Activated CD4-positive, alpha-beta T cell treated with anti-CD3 and anti-CD28 coated beads, Interleukin-2, amount 10 ng/mL, durations not matched to agents 7 days and 5 days (primary cell): ENCODE measurements around the gene JUNB. TPM values are rescaled to one million over a fixed set of nuclear protein-coding genes. Genes with fewer than 3 reads are reported as not detected.
A peak's percentile ranks its signal among the peaks of the same experiment; 100 is the strongest.

ENCODE experiments used
- CTCF ChIA-PET: fragments of 350-600 bp; sonication (Branson Sonifier 250); formaldehyde crosslinking; loops from one replicate; lab custom pipeline; 2021; ENCODE audit warnings: antibody characterized with exemption; lab: Charles Lee
- POLR2A ChIA-PET: fragments of 350-600 bp; sonication (Branson Sonifier 250); formaldehyde crosslinking; loops from one replicate; lab custom pipeline; 2021; ENCODE audit warnings: antibody characterized with exemption; lab: Charles Lee
- DNase-seq: peaks from one replicate; pipeline ENCODE4 v3.0.0-alpha.2; 2020
- H3K27ac Mint-ChIP-seq: one replicate; pipeline ENCODE4 v1.8.0; 2021; ENCODE audit warnings: mild to moderate bottlenecking, moderate library complexity, mixed read lengths
- H3K27me3 Mint-ChIP-seq: one replicate; pipeline ENCODE4 v1.8.0; 2021; ENCODE audit warnings: mixed read lengths
- H3K36me3 Mint-ChIP-seq: one replicate; pipeline ENCODE4 v1.8.0; 2021; ENCODE audit warnings: low read depth, mixed read lengths
- H3K4me1 Mint-ChIP-seq: one replicate; pipeline ENCODE4 v1.8.0; 2021; ENCODE audit warnings: mixed read lengths
- H3K4me3 Mint-ChIP-seq: one replicate; pipeline ENCODE4 v1.8.0; 2021; ENCODE audit warnings: mild to moderate bottlenecking, moderate library complexity, mixed read lengths
- H3K9me3 Mint-ChIP-seq: one replicate; pipeline ENCODE4 v1.8.0; 2021; ENCODE audit warnings: mixed read lengths
- total RNA-seq, 2 experiments: library from RNA; stranded (reverse); gene quantifications; one replicate each; pipeline ENCODE4 v1.2.3, GENCODE V29; 2021

The JUNB gene
- total RNA-seq, 2 experiments from 2014 or later, result 66.7 to 78.4 TPM

DNA sequence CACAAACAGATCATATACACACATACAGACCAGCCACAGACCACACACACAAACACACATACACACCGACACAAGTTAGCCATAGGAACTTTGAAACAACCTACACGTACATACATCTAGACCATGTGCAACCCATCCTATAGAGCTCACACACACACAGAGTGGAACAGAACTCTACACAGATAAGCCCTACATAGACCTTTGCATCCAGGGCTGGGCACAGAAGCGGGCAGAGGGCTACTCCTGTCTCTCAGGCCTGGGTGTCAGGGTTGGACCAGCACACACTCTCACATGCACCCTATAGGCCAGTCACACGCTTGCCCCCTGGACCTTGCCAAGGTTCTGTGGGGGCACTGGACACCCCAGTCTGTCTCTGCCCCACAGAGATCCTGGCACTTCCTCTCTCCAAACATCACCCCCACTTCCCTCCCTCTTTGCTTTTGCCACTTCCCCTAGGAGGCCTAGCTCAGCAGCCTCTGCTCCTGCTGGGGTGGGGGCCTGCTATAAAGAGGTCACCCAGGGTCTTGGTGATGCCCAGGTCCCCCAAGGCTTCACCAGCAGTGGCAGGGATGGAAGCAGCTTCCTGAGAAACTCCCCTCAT lies 5.8 kb upstream of the JUNB start:
- DNase-seq, result no peak
- POLR2A ChIA-PET, result no interaction called here
- no peaks in the 10 kb centered on the region for H3K9me3 Mint-ChIP-seq
- H3K36me3 Mint-ChIP-seq, result no peaks in the 10 kb centered on the region
- CTCF ChIA-PET, result interaction anchor here (0.8 kb wide), 1 partner anchor 62 kb away, joined by 3 read pairs; no protein-coding TSS in a partner anchor
- no peak overlapping the region for H3K27ac Mint-ChIP-seq
- H3K4me3 Mint-ChIP-seq, result no peak overlapping the region
- no peaks in the 10 kb centered on the region for H3K27me3 Mint-ChIP-seq
- peaks cover 40% of the 10 kb centered on the region for H3K4me1 Mint-ChIP-seq

GRCh38 chr19:12786141-12786870 lies 5.0 kb upstream of the JUNB start:
- H3K27ac Mint-ChIP-seq, result no peak overlapping the region
- peaks cover 46% of the 10 kb centered on the region for H3K4me1 Mint-ChIP-seq
- ChIA-PET POLR2A (no interaction called here), CTCF (interaction anchor here (0.8 to 2.4 kb wide), 4 partner anchors 9 to 62 kb away, joined by 3 to 6 read pairs (median 5); no protein-coding TSS in a partner anchor)
- H3K36me3 Mint-ChIP-seq, result no peaks in the 10 kb centered on the region
- H3K27me3 Mint-ChIP-seq, result no peaks in the 10 kb centered on the region
- no peak overlapping the region for H3K4me3 Mint-ChIP-seq
- DNase-seq, result no peak
- no peaks in the 10 kb centered on the region for H3K9me3 Mint-ChIP-seq

GRCh38 chr19:12786952-12787351 lies 4.3 kb upstream of the JUNB start:
- Mint-ChIP-seq H3K36me3 (no peaks in the 10 kb centered on the region), H3K27me3 (no peaks in the 10 kb centered on the region), H3K4me3 (no peak overlapping the region), H3K4me1 (peaks cover 40% of the 10 kb centered on the region), H3K9me3 (no peaks in the 10 kb centered on the region), H3K27ac (peak overlapping the region; percentile 67)
- ChIA-PET POLR2A (no interaction called here), CTCF (interaction anchor here (0.6 to 2.4 kb wide), 5 partner anchors 9 to 52 kb away, joined by 3 to 6 read pairs (median 4); no protein-coding TSS in a partner anchor)
- no peak for DNase-seq

GRCh38 chr19:12787458-12787857 lies 3.8 kb upstream of the JUNB start:
- CTCF ChIA-PET, result interaction anchor here (0.6 to 2.6 kb wide), 6 partner anchors 9 to 51 kb away, joined by 3 to 22 read pairs (median 5); no protein-coding TSS in a partner anchor
- H3K27ac Mint-ChIP-seq, result peak overlapping the region; percentile 67
- H3K9me3 Mint-ChIP-seq, result no peaks in the 10 kb centered on the region
- DNase-seq, result no peak
- peaks cover 35% of the 10 kb centered on the region for H3K4me1 Mint-ChIP-seq
- POLR2A ChIA-PET, result no interaction called here
- H3K27me3 Mint-ChIP-seq, result no peaks in the 10 kb centered on the region
- H3K4me3 Mint-ChIP-seq, result no peak overlapping the region
- H3K36me3 Mint-ChIP-seq, result peaks cover 2% of the 10 kb centered on the region

- no peaks in the 10 kb centered on the region for H3K9me3 Mint-ChIP-seq
- peaks cover 7% of the 10 kb centered on the region for H3K36me3 Mint-ChIP-seq
- peak overlapping the region; percentile 84 for H3K4me3 Mint-ChIP-seq
- H3K4me1 Mint-ChIP-seq, result peaks cover 34% of the 10 kb centered on the region
- no peaks in the 10 kb centered on the region for H3K27me3 Mint-ChIP-seq
- H3K27ac Mint-ChIP-seq, result peak overlapping the region; percentile 76
- ChIA-PET CTCF (interaction anchor here (1.2 to 2.6 kb wide), 3 partner anchors 8 to 15 kb away, joined by 3 to 22 read pairs (median 6); no protein-coding TSS in a partner anchor), POLR2A (no interaction called here)
- no peak for DNase-seq
Measured at GRCh38 chr19:12788042-12788681, 3.1 kb upstream of the JUNB start.

DNA sequence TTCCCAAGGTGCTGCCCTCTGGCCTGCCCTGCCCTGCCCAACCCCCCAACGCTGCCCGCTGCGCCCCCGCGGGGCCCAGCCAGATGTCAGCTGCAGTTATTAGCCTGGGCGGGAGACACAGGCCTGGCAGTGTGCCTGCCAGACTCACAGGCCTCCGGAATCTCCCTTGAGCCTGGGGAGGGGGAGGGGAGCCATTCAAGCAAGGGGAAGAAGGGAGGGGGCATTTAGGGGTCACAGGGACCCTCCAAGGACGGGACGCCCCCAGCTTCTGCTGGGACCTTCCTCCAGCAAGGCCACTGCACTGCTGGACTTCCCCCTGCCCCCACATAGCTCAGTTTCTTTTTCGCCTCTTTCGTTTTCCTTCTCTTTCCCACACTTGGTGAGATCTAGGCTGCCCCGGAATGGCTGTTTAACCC lies 2.6 kb upstream of the JUNB start:
- H3K4me1 Mint-ChIP-seq, result peaks cover 29% of the 10 kb centered on the region
- no peaks in the 10 kb centered on the region for H3K9me3 Mint-ChIP-seq
- H3K4me3 Mint-ChIP-seq, result peak overlapping the region; percentile 84
- no peak for DNase-seq
- ChIA-PET CTCF (interaction anchor here (0.8 to 2.6 kb wide), 4 partner anchors 8 to 1820 kb away, joined by 3 to 22 read pairs (median 4); no protein-coding TSS in a partner anchor), POLR2A (interaction anchor here (0.6 to 1.0 kb wide), 2 partner anchors 11 to 107 kb away, joined by 3 to 7 read pairs; partner anchors contain the start of gene DHPS)
- peak overlapping the region; percentile 95 for H3K27ac Mint-ChIP-seq
- H3K36me3 Mint-ChIP-seq, result peaks cover 10% of the 10 kb centered on the region
- no peaks in the 10 kb centered on the region for H3K27me3 Mint-ChIP-seq

DNA sequence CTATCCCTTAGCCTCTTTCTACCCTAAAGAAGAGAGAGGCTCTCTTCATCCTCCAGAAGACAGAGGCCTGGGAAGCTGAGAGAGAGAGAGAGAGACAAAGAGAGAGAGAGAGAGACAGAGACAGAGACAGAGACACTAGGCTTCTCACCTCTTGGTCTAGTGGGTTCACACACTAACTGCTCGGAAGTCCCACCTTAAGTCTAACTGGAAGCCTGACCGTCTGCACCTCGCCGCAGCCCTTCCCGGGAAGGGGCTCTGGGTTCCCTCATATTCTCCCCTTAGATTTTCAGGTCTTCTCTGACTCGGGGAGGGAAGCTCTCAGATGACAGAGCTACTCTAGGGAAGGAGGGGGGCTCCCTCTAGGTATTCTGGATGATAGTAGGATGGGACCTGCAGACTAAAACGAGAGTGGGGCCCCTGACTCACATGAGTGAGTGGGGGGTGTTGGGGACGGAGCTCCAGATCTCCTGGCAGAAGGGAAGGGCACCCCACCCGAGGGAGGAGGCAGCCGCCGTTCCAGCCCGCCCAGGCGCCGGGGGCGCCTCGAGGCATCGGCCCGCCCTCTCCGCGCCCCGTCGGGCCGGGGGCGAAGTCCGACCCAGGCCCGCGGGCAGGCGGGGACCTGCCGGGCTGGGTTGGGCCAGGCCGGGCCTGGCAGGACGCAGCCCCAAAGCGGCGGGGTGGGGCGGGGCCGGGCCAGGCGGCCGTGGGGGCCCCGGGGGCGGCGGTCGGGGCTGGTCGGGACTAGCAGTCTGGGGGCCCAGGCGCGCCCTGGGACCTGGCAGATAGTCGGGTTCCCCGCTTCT lies 2.0 kb upstream of the JUNB start:
- Mint-ChIP-seq H3K4me1 (peaks cover 32% of the 10 kb centered on the region), H3K27ac (peak overlapping the region; percentile 95), H3K36me3 (peaks cover 12% of the 10 kb centered on the region), H3K27me3 (no peaks in the 10 kb centered on the region), H3K4me3 (peak overlapping the region; percentile 93), H3K9me3 (no peaks in the 10 kb centered on the region)
- ChIA-PET CTCF (interaction anchor here (0.8 to 2.6 kb wide), 4 partner anchors 7 to 1821 kb away, joined by 3 to 22 read pairs (median 4); no protein-coding TSS in a partner anchor), POLR2A (interaction anchor here (0.6 to 1.0 kb wide), 2 partner anchors 12 to 107 kb away, joined by 3 to 7 read pairs; partner anchors contain the start of gene DHPS)
- no peak for DNase-seq

- no peaks in the 10 kb centered on the region for H3K9me3 Mint-ChIP-seq
- H3K36me3 Mint-ChIP-seq, result peaks cover 12% of the 10 kb centered on the region
- peak; percentile 94 for DNase-seq
- no peaks in the 10 kb centered on the region for H3K27me3 Mint-ChIP-seq
- H3K27ac Mint-ChIP-seq, result peak overlapping the region; percentile 94
- H3K4me1 Mint-ChIP-seq, result peaks cover 39% of the 10 kb centered on the region
- peak overlapping the region; percentile 93 for H3K4me3 Mint-ChIP-seq
- POLR2A ChIA-PET, result interaction anchor here (1.0 kb wide), 1 partner anchor 12 kb away, joined by 3 read pairs; no protein-coding TSS in a partner anchor
- CTCF ChIA-PET, result interaction anchor here (0.8 to 11.5 kb wide), 4 partner anchors 13 to 1822 kb away, joined by 3 to 211 read pairs (median 35); no protein-coding TSS in a partner anchor
Measured at GRCh38 chr19:12789904-12790619, 1.2 kb upstream of the JUNB start.

DNA sequence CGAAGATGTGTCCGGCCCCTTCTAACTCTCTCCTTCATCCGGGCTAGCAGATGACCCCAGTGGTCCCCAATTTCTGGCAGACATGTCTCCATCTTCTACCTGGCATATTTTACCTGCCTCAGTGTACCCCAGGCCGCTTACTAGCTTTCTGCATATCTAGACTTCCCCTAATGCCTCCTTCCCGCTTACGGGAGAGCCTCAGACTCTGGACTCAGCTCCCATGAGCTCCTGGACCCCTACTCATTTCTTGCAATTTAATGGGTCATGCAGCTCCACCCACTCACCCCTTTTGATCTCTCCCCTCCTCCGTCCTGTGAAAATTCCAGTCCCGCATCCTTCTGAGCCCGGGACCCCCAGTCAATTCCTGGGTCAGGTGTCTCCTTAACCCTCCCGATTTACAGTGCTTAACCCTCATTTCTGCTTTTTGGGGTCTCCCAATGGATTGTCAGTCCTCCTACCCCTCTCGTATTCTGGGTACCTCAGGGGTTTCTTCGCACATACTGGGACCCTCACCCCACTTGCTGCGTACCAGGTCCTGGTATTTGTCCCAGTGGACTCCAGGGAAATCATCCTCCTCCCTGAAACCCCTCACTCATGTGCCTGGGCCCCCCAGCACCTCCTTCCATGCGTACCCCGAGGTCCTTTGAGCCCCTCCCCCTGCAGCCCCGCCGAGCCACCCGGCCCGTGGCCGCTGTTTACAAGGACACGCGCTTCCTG lies 500 bp upstream of the JUNB start:
- H3K27ac Mint-ChIP-seq, result peak overlapping the region; percentile 94
- peaks cover 12% of the 10 kb centered on the region for H3K36me3 Mint-ChIP-seq
- no peaks in the 10 kb centered on the region for H3K27me3 Mint-ChIP-seq
- peak overlapping the region; percentile 93 for H3K4me3 Mint-ChIP-seq
- CTCF ChIA-PET, result interaction anchor here (1.6 to 11.5 kb wide), 6 partner anchors 9 to 56 kb away, joined by 5 to 211 read pairs (median 31); partner anchors contain the start of gene HOOK2
- POLR2A ChIA-PET, result interaction anchor here (0.6 to 3.3 kb wide), 6 partner anchors 8 to 180 kb away, joined by 3 to 50 read pairs (median 3); partner anchors contain the start of genes GCDH, ZNF490 and ZNF791
- no peaks in the 10 kb centered on the region for H3K9me3 Mint-ChIP-seq
- DNase-seq, result no peak
- peaks cover 42% of the 10 kb centered on the region for H3K4me1 Mint-ChIP-seq

DNA sequence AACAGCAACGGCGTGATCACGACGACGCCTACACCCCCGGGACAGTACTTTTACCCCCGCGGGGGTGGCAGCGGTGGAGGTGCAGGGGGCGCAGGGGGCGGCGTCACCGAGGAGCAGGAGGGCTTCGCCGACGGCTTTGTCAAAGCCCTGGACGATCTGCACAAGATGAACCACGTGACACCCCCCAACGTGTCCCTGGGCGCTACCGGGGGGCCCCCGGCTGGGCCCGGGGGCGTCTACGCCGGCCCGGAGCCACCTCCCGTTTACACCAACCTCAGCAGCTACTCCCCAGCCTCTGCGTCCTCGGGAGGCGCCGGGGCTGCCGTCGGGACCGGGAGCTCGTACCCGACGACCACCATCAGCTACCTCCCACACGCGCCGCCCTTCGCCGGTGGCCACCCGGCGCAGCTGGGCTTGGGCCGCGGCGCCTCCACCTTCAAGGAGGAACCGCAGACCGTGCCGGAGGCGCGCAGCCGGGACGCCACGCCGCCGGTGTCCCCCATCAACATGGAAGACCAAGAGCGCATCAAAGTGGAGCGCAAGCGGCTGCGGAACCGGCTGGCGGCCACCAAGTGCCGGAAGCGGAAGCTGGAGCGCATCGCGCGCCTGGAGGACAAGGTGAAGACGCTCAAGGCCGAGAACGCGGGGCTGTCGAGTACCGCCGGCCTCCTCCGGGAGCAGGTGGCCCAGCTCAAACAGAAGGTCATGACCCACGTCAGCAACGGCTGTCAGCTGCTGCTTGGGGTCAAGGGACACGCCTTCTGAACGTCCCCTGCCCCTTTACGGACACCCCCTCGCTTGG lies 966 bp downstream of the JUNB start:
- CTCF ChIA-PET, result interaction anchor here (0.5 to 11.5 kb wide), 15 partner anchors 9 to 173 kb away, joined by 3 to 211 read pairs (median 5); partner anchors contain the start of genes HOOK2 and RNASEH2A
- POLR2A ChIA-PET, result interaction anchor here (0.5 to 3.3 kb wide), 9 partner anchors 9 to 393 kb away, joined by 3 to 50 read pairs (median 3); partner anchors contain the start of genes ZNF490 and ZNF791
- peaks cover 49% of the 10 kb centered on the region for H3K4me1 Mint-ChIP-seq
- DNase-seq, result peak; percentile 86
- no peaks in the 10 kb centered on the region for H3K9me3 Mint-ChIP-seq
- H3K36me3 Mint-ChIP-seq, result peaks cover 14% of the 10 kb centered on the region
- H3K4me3 Mint-ChIP-seq, result peak overlapping the region; percentile 93
- H3K27ac Mint-ChIP-seq, result peak overlapping the region; percentile 98
- H3K27me3 Mint-ChIP-seq, result no peaks in the 10 kb centered on the region
